ENCODE data around the gene PRDX4. TPM values are rescaled to one million over a fixed set of nuclear protein-coding genes. Genes with fewer than 3 reads are reported as not detected.

Gene PRDX4
- polyA plus RNA-seq, 1 donor (not counting 4 experiments of a cell fraction or from before 2014, with no cell fraction given) = 101 TPM

DNA sequence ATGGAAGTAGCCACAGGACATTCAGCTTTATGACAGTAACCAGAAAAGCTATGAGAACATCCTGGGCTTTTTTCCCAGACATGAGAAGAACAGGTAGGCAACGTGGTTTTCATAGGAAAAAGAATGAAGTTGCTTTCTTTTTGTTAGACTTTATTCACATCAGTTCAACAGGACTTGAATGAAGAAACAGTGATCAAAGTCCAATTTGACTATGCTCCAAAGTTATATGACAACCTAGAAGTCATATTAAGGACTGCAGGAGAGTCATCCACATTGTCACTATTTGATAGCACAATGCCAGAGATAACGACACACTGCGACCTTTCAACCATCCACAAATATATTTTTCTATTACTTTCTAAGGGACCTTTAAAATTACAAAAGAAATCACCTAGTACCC, 39.2 kb upstream of the PRDX4 start:
- Histone ChIP-seq H3K27ac (ENCODE audit: control insufficient read depth, insufficient read depth, low read length) (no peak overlapping the region), H3K9me1 (ENCODE audit: control insufficient read depth, extremely low read depth, insufficient read depth, low read length) (no peaks in the 10 kb centered on the region), H4K20me1 (ENCODE audit: control insufficient read depth, extremely low read depth, insufficient read depth, low read length) (no peaks in the 10 kb centered on the region), H3K4me1 (ENCODE audit: control insufficient read depth, extremely low read depth, insufficient read depth, low read length) (no peaks in the 10 kb centered on the region), H3K4me2 (ENCODE audit: control insufficient read depth, extremely low read depth, insufficient read depth, low read depth, low read length) (no peak overlapping the region), H3K27me3 (ENCODE audit: control insufficient read depth, extremely low read depth, insufficient read depth, low read length) (no peaks in the 10 kb centered on the region), H3K79me2 (ENCODE audit: control insufficient read depth, insufficient read depth, low read length) (no peaks in the 10 kb centered on the region), H3K9me3 (ENCODE audit: control insufficient read depth, low read depth, low read length) (no peaks in the 10 kb centered on the region), H2AFZ (ENCODE audit: control insufficient read depth, low read length) (no peak overlapping the region), H3K4me3 (ENCODE audit: control insufficient read depth in 2 of 3, extremely low read depth in 1 of 3, insufficient read depth in 2 of 3, low read depth in 1 of 3, low read length in 3 of 3) (no peak overlapping the region), H3K36me3 (ENCODE audit: control insufficient read depth in 2 of 2, extremely low read depth in 1 of 2, insufficient read depth in 2 of 2, low read length in 2 of 2) (no peaks in the 10 kb centered on the region), H3K9ac (ENCODE audit: control insufficient read depth, extremely low read depth, insufficient read depth, low read length) (no peak overlapping the region)
- FAIRE-seq (no peak), DNase-seq (ENCODE audit: low read depth, low spot score) (no peak)
- dilution Hi-C loops (cut with MboI; ENCODE audit: extremely low pct_ligation_motif_present, low sequenced_read_pairs) = no loop called here
- TF ChIP-seq EZH2 (IDR thresholded peaks at IDR 0.05; ENCODE audit: low read length) = no peak
- TF ChIP-seq, protein P1, sequence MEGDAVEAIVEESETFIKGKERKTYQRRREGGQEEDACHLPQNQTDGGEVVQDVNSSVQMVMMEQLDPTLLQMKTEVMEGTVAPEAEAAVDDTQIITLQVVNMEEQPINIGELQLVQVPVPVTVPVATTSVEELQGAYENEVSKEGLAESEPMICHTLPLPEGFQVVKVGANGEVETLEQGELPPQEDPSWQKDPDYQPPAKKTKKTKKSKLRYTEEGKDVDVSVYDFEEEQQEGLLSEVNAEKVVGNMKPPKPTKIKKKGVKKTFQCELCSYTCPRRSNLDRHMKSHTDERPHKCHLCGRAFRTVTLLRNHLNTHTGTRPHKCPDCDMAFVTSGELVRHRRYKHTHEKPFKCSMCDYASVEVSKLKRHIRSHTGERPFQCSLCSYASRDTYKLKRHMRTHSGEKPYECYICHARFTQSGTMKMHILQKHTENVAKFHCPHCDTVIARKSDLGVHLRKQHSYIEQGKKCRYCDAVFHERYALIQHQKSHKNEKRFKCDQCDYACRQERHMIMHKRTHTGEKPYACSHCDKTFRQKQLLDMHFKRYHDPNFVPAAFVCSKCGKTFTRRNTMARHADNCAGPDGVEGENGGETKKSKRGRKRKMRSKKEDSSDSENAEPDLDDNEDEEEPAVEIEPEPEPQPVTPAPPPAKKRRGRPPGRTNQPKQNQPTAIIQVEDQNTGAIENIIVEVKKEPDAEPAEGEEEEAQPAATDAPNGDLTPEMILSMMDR (optimal IDR thresholded peaks at IDR 0.05 in 1 of 3, IDR thresholded peaks at IDR 0.05 in 1 of 3, conservative IDR thresholded peaks at IDR 0.05 in 1 of 3; ENCODE audit: extremely low read depth in 1 of 3, insufficient read depth in 2 of 3, low read length in 3 of 3) = no peak

DNA sequence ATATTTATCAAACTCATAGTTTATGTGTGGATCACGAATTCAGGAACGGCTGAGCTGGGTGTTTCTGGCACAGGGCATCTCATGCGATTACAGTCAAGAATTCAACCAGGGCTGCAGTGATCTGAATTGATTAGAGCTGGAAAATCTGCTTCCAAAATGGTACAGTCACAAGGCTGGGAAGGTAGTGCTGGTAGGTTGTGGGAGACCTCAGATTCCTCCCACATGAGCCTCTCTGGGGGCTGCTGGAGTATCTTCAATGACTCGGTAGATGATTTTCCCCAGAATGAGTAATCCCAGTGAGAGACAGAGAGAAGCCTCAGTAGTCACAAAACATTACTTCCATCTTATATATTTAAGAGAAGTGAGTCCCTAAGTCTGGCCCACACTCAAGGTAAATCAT, 36.2 kb upstream of the PRDX4 start:
- TF ChIP-seq EZH2 (IDR thresholded peaks at IDR 0.05; ENCODE audit: low read length) = no peak
- TF ChIP-seq, protein P1 (optimal IDR thresholded peaks at IDR 0.05 in 1 of 3, IDR thresholded peaks at IDR 0.05 in 1 of 3, conservative IDR thresholded peaks at IDR 0.05 in 1 of 3; ENCODE audit: extremely low read depth in 1 of 3, insufficient read depth in 2 of 3, low read length in 3 of 3) = no peak
- no peak overlapping the region for H2AFZ ChIP-seq (ENCODE audit: control insufficient read depth, low read length)
- no peak for DNase-seq (ENCODE audit: low read depth, low spot score)
- no peaks in the 10 kb centered on the region for H3K9me1 ChIP-seq (ENCODE audit: control insufficient read depth, extremely low read depth, insufficient read depth, low read length)
- H3K4me2 ChIP-seq (ENCODE audit: control insufficient read depth, extremely low read depth, insufficient read depth, low read depth, low read length) = no peak overlapping the region
- no peaks in the 10 kb centered on the region for H3K9me3 ChIP-seq (ENCODE audit: control insufficient read depth, low read depth, low read length)
- H4K20me1 ChIP-seq (ENCODE audit: control insufficient read depth, extremely low read depth, insufficient read depth, low read length) = no peaks in the 10 kb centered on the region
- H3K4me1 ChIP-seq (ENCODE audit: control insufficient read depth, extremely low read depth, insufficient read depth, low read length) = no peaks in the 10 kb centered on the region
- no peaks in the 10 kb centered on the region for H3K36me3 ChIP-seq (ENCODE audit: control insufficient read depth in 2 of 2, extremely low read depth in 1 of 2, insufficient read depth in 2 of 2, low read length in 2 of 2)
- FAIRE-seq = no peak
- no peak overlapping the region for H3K4me3 ChIP-seq (ENCODE audit: control insufficient read depth in 2 of 3, extremely low read depth in 1 of 3, insufficient read depth in 2 of 3, low read depth in 1 of 3, low read length in 3 of 3)
- no peak overlapping the region for H3K27ac ChIP-seq (ENCODE audit: control insufficient read depth, insufficient read depth, low read length)
- no peaks in the 10 kb centered on the region for H3K27me3 ChIP-seq (ENCODE audit: control insufficient read depth, extremely low read depth, insufficient read depth, low read length)
- dilution Hi-C loops (cut with MboI; ENCODE audit: extremely low pct_ligation_motif_present, low sequenced_read_pairs) = no loop called here
- H3K9ac ChIP-seq (ENCODE audit: control insufficient read depth, extremely low read depth, insufficient read depth, low read length) = no peak overlapping the region
- H3K79me2 ChIP-seq (ENCODE audit: control insufficient read depth, insufficient read depth, low read length) = no peaks in the 10 kb centered on the region

Data from keratinocyte (primary cell).